Activated naive CD8-positive, alpha-beta T cell treated with anti-CD3 and anti-CD28 coated beads, Interleukin-2, amount 50 U/mL, for 24 hours (primary cell): ENCODE results near the gene PREB.

Source experiments
- ATAC-seq: fragments of 150-1000 bp; cut with Tn5 transposase; one replicate; pipeline ENCODE4 v1.10.0; 2021
- DNase-seq: peaks from one replicate; pipeline ENCODE4 v3.0.0; 2021
- H3K27ac Mint-ChIP-seq: one replicate; pipeline ENCODE4 v1.8.0; 2021; ENCODE audit warnings: mild to moderate bottlenecking, mixed read lengths
- H3K27me3 Mint-ChIP-seq: one replicate; pipeline ENCODE4 v1.8.0; 2021; ENCODE audit warnings: mixed read lengths
- H3K36me3 Mint-ChIP-seq: one replicate; pipeline ENCODE4 v1.8.0; 2021; ENCODE audit warnings: low read depth, mixed read lengths
- H3K4me1 Mint-ChIP-seq: one replicate; pipeline ENCODE4 v1.8.0; 2021; ENCODE audit warnings: mixed read lengths
- H3K4me3 Mint-ChIP-seq: one replicate; pipeline ENCODE4 v1.8.0; 2021; ENCODE audit warnings: mild to moderate bottlenecking, moderate library complexity, mixed read lengths
- H3K9me3 Mint-ChIP-seq: one replicate; pipeline ENCODE4 v1.8.0; 2021; ENCODE audit warnings: mixed read lengths

PREB gene

DNA sequence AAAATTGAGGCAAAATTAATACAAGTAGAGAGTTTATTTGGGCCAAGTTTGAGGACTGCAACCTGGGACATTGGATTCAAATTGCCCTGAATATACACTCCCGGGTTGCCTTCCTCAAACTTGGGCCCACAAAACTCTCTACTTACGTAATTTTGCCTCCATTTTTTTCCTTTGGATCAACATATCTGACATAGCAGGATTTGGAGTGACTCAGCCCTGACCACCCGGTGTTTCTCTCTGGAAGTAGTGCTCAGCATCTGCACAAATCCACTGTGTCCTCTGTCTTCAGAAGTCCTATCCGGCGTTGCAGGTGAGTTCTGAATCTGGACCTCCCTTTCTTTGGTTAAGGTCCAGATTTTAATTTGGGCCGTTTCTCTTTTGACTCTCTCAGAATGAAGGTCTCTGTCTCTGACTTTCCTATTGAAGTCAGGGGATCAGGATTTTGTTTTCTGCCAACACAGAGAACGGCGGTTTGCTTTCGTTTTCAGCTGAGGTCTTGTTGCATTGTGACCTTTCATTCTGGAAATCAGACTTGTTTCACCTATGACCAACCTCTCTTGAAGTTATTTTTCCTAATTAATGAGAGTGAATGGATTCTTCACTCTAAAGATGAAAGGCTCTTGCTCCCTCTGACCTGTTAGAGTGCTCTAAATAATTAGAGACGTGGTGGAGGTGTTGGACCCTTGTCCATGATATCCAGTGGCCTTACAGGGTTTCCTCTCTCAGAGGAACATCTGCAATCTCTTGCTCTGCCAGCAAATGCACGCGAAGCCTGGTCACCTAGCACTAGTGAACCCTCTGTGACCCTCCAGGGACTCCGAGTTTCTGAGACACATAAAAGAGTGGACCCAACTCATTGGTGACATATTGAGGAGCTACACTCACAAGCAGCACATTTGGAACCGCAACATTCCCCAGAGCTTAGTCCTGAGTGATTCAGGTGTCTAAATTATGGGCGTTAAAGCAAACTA is 28.0 kb upstream of the PREB start:
- Mint-ChIP-seq H3K4me1 (no peaks in the 10 kb centered on the region), H3K9me3 (no peaks in the 10 kb centered on the region), H3K4me3 (no peak overlapping the region), H3K27me3 (no peaks in the 10 kb centered on the region), H3K36me3 (no peaks in the 10 kb centered on the region), H3K27ac (no peak overlapping the region)
- DNase-seq = no peak
- no peak for ATAC-seq

DNA sequence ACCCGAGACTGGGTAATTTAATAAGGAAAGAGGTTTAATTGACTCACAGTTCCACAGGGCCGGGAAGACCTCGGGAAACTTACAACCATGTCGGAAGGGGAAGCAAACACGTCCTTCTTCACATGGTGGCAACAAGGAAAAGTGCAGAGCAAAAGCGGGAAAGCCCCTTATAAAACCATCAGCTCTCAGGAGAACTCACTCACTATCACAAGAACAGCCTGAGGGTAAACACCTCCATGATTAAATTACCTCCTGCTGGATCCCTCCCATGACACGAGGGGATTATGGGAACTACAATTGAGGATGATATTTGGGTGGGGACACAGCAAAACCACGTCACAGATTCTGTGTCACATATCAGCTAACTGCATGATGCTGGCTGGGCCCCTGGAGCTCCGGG is 25.8 kb upstream of the PREB start:
- no peaks in the 10 kb centered on the region for H3K36me3 Mint-ChIP-seq

DNA sequence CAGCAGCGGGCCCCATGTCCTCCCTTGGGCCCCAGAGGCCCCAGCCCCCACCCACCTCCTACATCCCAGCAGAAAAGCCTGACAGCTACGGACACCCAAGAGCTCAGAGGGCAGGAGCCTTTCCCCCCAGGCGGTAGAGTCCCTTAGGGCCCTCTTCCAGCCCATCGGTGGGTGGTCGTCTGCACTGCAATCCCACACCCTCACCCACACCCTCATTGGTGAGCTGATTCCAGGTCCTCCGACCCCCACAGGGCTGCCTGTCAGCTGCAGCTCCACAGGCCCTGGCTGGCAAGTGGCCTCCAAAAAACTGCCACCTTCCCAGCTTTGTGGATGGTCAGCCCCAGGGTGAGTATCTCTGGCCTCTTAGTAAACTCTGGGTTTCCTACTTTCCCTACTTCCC is 24.8 kb upstream of the PREB start:
- Mint-ChIP-seq H3K27me3 (no peaks in the 10 kb centered on the region), H3K27ac (no peak overlapping the region), H3K9me3 (no peaks in the 10 kb centered on the region), H3K4me1 (no peaks in the 10 kb centered on the region), H3K4me3 (no peak overlapping the region), H3K36me3 (no peaks in the 10 kb centered on the region)
- ATAC-seq = no peak
- DNase-seq = no peak

More for the DNA sequence above, 25.8 kb upstream of the PREB start:
- DNase-seq (no peak), ATAC-seq (no peak)
- H3K4me1 Mint-ChIP-seq = no peaks in the 10 kb centered on the region
- H3K27ac Mint-ChIP-seq = no peak overlapping the region
- no peak overlapping the region for H3K4me3 Mint-ChIP-seq
- H3K9me3 Mint-ChIP-seq = no peaks in the 10 kb centered on the region
- H3K27me3 Mint-ChIP-seq = no peaks in the 10 kb centered on the region

DNA sequence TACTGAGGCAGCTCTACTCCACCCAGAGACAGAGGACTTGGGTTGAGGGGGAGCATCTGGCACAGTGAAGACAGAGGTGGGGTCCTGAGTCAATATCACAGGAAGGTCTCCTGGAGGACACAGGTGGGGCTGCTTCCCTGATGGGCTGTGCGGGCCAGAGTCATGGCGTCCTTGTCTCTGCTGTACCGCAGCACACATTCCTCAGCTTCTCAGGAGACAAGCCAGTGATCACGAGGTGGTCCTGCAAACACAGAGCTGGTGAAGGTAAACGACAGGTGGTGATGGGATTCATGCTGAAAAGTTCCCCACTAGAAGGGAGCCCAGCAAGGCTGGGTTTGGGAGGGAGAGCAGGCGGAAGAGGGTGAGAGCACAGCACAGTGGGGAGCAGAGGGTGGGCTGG is 24.0 kb upstream of the PREB start:
- Mint-ChIP-seq H3K9me3 (no peaks in the 10 kb centered on the region), H3K36me3 (no peaks in the 10 kb centered on the region), H3K4me3 (no peak overlapping the region), H3K27ac (no peak overlapping the region), H3K27me3 (no peaks in the 10 kb centered on the region), H3K4me1 (no peaks in the 10 kb centered on the region)
- ATAC-seq (no peak), DNase-seq (no peak)

DNA sequence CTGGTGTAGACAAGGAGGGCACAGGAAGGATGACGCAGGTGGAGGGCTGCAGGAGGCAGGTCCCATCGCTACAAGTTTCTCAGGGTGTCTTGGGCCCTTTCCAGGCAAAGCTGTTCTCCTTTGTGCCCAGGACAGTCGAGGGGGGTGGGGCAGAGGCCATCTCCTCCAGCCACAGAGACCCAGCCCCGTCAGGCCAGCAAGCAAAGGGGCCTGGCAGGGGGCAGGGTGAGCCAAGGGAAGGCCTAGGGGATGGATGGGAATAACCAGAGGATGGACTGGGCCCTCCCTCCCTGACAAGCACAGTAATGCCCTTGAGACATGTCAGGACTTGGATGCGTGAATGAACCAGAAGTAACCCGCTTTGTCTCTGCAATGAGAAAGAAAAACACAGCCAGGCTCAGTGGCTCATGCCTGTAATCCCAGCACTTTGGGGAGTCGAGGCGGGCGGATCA is 20.7 kb upstream of the PREB start:
- no peak for ATAC-seq
- Mint-ChIP-seq H3K9me3 (no peaks in the 10 kb centered on the region), H3K4me1 (peaks cover 2% of the 10 kb centered on the region), H3K27ac (no peak overlapping the region), H3K4me3 (no peak overlapping the region), H3K27me3 (no peaks in the 10 kb centered on the region), H3K36me3 (no peaks in the 10 kb centered on the region)
- no peak for DNase-seq

DNA sequence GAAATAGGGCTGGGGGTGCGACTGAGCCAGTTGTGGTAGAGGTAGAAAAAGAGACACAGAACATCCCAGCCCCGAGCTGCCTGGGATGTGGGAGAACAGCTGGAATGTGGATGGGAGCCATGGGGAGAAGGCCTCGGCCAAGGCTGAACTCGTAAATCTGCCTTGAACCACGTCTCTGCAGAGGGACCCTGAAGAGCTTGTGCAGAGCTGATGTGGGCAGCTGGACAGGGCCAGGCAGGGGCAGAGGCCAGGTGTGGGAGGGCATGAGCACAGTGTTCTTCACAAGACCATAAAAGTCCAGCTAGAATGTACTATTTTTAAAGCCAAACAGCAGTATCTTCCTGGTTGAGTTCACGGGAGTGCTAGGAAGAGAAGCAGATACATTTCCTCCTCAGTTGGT is 20.1 kb upstream of the PREB start:
- DNase-seq (no peak), ATAC-seq (no peak)
- Mint-ChIP-seq H3K9me3 (no peaks in the 10 kb centered on the region), H3K4me1 (peaks cover 2% of the 10 kb centered on the region), H3K36me3 (no peaks in the 10 kb centered on the region), H3K4me3 (no peak overlapping the region), H3K27ac (no peak overlapping the region), H3K27me3 (no peaks in the 10 kb centered on the region)

DNA sequence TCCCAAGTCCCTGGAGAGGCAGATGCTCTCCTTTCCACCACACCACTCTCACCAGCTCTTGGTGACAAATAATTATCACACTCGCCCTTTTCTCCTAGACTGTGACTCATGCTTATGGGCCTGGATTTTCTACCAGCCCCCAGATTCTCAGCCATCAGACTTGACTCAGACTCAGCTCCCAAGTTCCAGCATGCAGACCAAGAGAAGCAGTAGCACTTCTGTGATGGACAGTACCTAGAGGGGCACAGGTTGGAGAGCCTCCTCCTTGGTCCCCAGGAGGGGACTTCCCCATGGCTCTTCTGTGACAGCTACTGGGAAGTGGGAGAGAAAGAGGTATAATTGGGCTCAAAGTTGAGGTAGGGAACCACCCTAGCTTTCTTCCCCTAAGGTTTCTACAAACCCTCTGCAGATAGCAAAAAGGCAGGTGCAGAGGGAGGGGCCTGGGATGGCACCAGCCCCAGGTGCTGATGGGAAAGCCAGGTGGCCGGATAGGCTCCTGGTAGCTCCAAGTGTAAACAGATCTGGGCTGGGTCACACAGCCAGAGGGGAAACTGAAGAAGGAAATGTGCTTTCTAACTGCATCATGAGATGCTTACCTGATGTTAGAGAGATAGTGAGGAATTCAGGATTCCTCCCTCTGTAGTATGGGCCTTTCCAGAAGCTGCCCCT is 18.5 kb upstream of the PREB start:
- no peaks in the 10 kb centered on the region for H3K36me3 Mint-ChIP-seq
- ATAC-seq (peak; percentile 75), DNase-seq (no peak)
- H3K4me1 Mint-ChIP-seq = peaks cover 2% of the 10 kb centered on the region
- no peak overlapping the region for H3K27ac Mint-ChIP-seq
- H3K9me3 Mint-ChIP-seq = no peaks in the 10 kb centered on the region
- no peak overlapping the region for H3K4me3 Mint-ChIP-seq
- no peaks in the 10 kb centered on the region for H3K27me3 Mint-ChIP-seq

DNA sequence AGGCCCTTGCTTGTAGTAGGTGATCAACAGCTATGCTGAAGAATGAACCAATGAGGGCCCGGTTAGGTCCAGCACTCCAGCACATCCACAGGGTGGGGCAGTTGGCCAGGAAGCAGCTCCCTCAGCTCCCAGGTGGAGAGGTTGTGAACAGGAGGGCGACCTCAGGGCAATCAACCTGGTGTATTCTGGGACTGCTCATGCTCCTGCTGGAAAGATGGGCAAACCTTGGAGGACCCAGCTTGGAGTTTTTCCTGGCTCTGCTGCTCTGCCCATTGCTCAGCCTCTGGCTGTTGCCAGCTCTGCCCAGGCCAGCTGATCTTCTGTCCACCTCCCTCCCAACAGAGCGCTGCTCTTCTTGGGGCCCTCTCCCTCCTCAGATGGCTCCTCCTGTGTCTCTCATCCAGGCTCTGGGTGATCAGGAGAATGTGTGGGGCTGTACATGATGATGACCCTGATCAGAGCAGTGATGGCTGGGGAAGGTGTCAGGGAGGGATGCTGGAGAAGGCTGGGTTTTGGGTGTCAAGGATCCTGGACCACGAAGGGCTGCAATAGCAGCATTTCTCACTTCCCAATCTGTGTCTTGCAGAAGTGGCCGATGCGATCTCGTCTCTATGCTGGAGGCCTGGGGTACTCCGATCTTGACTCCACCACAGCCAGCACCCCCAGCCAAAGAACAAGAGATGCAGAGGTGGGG is 17.8 kb upstream of the PREB start:
- H3K4me1 Mint-ChIP-seq = peaks cover 2% of the 10 kb centered on the region
- H3K36me3 Mint-ChIP-seq = no peaks in the 10 kb centered on the region
- H3K27me3 Mint-ChIP-seq = no peaks in the 10 kb centered on the region

DNA sequence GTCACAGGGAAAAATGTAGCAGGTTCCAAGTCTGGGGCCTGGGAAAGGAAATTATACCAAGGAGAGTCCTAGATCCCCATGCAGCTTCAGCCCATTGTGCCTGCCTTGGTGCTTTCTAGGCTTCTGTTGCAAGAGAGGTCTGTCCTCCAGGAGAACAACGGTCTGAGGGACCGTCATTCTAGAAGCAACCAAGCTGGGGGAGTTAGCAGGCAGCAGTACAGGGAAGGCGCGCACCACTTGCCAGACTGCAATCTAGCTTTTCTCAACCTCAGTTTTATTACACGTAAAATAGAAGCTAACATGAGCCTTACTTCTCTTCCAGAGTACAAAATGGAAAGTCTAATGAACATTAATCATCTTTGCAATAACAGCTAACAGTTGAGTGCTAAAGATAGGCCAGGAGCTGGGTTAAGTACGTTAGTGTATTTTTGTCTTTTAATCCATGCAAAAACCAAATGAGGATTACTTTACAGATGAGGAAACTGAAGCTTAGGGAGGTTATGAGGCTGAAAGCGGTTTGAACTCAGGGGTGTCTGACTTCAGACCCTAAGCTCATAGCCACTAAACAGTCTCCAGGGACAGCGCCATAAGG is 16.3 kb upstream of the PREB start:
- no peak overlapping the region for H3K27ac Mint-ChIP-seq
- peaks cover 2% of the 10 kb centered on the region for H3K4me1 Mint-ChIP-seq
- DNase-seq (no peak), ATAC-seq (no peak)
- H3K27me3 Mint-ChIP-seq = peaks cover under 1% of the 10 kb centered on the region
- no peak overlapping the region for H3K4me3 Mint-ChIP-seq
- no peaks in the 10 kb centered on the region for H3K9me3 Mint-ChIP-seq
- no peaks in the 10 kb centered on the region for H3K36me3 Mint-ChIP-seq

More for the DNA sequence above, 17.8 kb upstream of the PREB start:
- DNase-seq (no peak), ATAC-seq (peak; percentile 8)
- H3K4me3 Mint-ChIP-seq = no peak overlapping the region
- H3K27ac Mint-ChIP-seq = no peak overlapping the region
- H3K9me3 Mint-ChIP-seq = no peaks in the 10 kb centered on the region

DNA sequence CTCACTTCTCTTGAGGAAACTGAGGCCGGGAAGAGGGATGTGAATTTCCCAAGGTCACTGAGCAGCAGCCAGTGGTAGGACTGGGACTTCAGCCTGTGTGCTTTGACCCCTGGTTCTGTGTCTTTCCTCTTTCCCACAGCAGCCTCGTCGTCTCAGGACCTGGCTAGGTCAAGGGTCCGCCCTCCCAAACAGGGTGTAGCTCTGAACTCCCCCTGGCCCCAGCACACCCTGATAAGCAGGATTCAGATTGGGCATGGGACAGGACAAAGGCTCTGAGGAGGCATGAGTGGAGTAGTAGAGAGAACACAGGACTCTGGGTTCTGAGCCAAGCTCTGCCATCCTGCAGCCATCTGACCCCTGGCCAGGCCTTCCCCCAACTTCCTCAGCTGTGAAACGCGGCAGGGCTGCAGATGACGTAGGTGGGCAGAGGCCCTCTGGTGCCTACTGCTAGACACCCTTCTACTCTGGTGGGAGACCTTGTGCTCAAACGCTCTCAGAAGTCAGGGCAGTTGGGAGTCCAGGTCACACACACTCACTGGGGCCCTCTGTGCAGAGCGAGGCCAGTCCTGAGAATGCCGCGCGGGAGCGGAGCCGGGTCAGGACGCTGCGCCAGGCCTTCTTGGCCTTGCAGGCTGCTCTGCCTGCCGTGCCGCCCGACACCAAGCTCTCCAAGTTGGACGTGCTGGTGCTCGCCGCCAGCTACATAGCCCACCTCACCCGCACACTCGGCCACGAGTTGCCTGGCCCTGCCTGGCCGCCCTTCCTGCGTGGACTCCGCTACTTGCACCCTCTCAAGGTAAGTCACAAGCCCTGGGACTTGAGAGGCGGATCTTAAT is 15.4 kb upstream of the PREB start:
- ATAC-seq (no peak), DNase-seq (no peak)
- Mint-ChIP-seq H3K27ac (no peak overlapping the region), H3K9me3 (no peaks in the 10 kb centered on the region), H3K27me3 (peaks cover 4% of the 10 kb centered on the region), H3K4me3 (no peak overlapping the region), H3K4me1 (peaks cover 2% of the 10 kb centered on the region), H3K36me3 (no peaks in the 10 kb centered on the region)

DNA sequence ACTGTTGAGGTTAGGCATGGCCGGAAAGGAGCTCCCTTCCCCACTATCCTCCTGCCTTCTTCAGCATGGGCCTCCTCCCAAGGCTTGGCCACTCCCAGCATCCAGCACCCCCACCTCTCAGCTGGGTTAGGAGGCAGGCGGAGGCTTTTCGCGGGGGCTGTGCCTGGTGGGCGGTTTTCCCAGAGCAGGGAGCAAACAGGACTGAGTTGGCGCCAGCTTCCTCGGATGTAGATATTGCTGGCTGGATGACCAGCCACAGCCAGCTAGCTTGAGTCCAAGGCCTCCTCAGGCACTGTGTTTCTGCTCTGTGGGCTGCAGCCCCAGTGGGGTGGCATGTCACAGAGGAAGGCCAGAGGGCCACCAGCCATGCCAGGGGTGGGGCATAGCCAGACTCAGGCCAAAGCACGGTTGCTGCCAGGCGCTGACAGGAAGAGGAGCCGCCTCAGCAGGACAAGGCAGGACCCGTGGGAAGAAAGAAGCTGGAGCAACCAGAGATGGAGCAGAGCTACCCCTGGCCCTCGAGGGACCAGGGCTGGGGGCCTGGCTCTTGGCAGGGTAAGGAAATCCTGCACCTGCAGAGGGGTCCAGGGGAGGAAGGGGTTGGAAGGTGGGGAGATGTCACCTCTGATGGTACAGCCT is 14.5 kb upstream of the PREB start, which contains the start of gene TCF23:
TCF23 (plus strand) TSS at position 204 of the 639 bp plus-strand sequence; CDS start at position 334, 130 bp downstream.
- Mint-ChIP-seq H3K36me3 (no peaks in the 10 kb centered on the region), H3K27me3 (peaks cover 9% of the 10 kb centered on the region), H3K27ac (no peak within 1 kb of the TSS), H3K4me1 (peaks cover 2% of the 10 kb centered on the region), H3K4me3 (no peak within 1 kb of the TSS), H3K9me3 (no peaks in the 10 kb centered on the region)
- DNase-seq (no peak), ATAC-seq (no peak)

DNA sequence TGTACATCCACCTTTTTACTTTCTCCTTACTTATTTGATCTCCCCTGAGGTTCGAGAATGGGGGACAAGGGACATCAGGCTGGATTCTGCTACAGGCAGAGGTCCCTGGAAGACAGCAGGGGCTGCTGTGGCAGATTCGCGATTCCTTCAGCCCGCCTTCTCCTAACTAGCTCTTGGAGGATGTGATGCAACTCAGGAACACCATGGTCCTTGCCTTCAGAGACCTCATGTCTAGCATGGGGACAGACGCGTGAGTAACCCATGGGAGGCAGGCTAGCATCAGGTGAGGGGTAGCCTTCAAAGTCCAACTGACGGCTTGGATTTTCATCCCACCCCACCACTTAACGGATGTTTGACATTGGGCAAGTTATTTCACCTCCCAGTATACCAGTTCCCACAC is 13.5 kb upstream of the PREB start:
- peaks cover 12% of the 10 kb centered on the region for H3K27me3 Mint-ChIP-seq
- peaks cover 2% of the 10 kb centered on the region for H3K4me1 Mint-ChIP-seq
- no peak for ATAC-seq
- H3K36me3 Mint-ChIP-seq = no peaks in the 10 kb centered on the region
- H3K4me3 Mint-ChIP-seq = no peak overlapping the region
- DNase-seq = no peak
- no peaks in the 10 kb centered on the region for H3K9me3 Mint-ChIP-seq
- no peak overlapping the region for H3K27ac Mint-ChIP-seq

DNA sequence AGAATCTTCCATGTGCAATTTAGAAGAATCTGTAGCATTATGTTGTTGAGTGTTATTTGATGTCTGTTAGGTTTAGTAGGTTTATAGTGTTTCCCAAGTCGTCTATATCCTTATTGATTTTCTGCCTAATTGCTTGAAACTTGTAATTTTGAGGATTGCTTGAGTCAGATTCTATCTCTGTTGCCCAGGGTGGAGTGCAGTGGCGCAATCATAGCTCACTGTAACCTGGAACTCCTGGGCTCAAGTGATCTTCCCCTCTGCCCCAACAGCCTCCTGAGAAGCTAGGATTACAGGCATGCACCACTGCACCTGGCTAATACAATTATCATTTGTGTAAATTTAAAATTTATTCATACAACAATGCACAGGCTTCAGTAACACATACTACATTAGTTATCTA is 11.2 kb upstream of the PREB start:
- H3K4me1 Mint-ChIP-seq = no peaks in the 10 kb centered on the region
- H3K27me3 Mint-ChIP-seq = peaks cover 12% of the 10 kb centered on the region
- H3K36me3 Mint-ChIP-seq = no peaks in the 10 kb centered on the region
- no peak for DNase-seq
- no peak for ATAC-seq
- H3K9me3 Mint-ChIP-seq = no peaks in the 10 kb centered on the region
- no peak overlapping the region for H3K4me3 Mint-ChIP-seq
- no peak overlapping the region for H3K27ac Mint-ChIP-seq
